ENCODE results near the gene L3MBTL2. TPM values are rescaled to one million over a fixed set of nuclear protein-coding genes. Genes with fewer than 3 reads are reported as not detected.

L3MBTL2 gene
- total and polyA plus RNA-seq, 9 of the 15 experiments (the other 6 are each of a cell fraction or from before 2014, with no cell fraction given), result 10.3 to 23.1 (median 18.6) TPM

GRCh38 chr22:41197038-41197972, 7.8 kb upstream of the L3MBTL2 start (continued):
- TF ChIP-seq CLOCK (CRISPR knock-in tag; IDR thresholded peaks at IDR 0.05; ENCODE audit: borderline replicate concordance) (no peak), SMARCE1 (IDR thresholded peaks at IDR 0.05) (no peak), ZNF197 (CRISPR knock-in tag; IDR thresholded peaks at IDR 0.05; ENCODE audit: low read depth) (no peak), MNT (conservative IDR thresholded peaks at IDR 0.05) (peak; percentile 32 to 55; a peak in 1 of 4 replicates), SP1 (CRISPR knock-in tag; IDR thresholded peaks at IDR 0.05) (peak; percentile 62), ZSCAN29 (IDR thresholded peaks at IDR 0.05) (no peak), ZNF764 (CRISPR knock-in tag; IDR thresholded peaks at IDR 0.05; ENCODE audit: low read depth) (no peak), HMGN3 (IDR thresholded peaks at IDR 0.05; ENCODE audit: borderline replicate concordance, extremely low read depth, insufficient read length, low read depth, low read length) (no peak), ZEB2 (IDR thresholded peaks at IDR 0.05) (no peak), POLR2A (conservative IDR thresholded peaks at IDR 0.05) (no peak), CBFB (CRISPR knock-in tag; IDR thresholded peaks at IDR 0.05) (no peak), SMAD4 (CRISPR knock-in tag; conservative IDR thresholded peaks at IDR 0.05) (no peak), CTBP1 (IDR thresholded peaks at IDR 0.05; ENCODE audit: borderline replicate concordance) (peak; percentile 41; the same call in 1 of the 2 replicates), RBM25 (IDR thresholded peaks at IDR 0.05; ENCODE audit: low read depth, low read length, severe bottlenecking) (peak; percentile 22)
- TF ChIP-seq, protein P1, sequence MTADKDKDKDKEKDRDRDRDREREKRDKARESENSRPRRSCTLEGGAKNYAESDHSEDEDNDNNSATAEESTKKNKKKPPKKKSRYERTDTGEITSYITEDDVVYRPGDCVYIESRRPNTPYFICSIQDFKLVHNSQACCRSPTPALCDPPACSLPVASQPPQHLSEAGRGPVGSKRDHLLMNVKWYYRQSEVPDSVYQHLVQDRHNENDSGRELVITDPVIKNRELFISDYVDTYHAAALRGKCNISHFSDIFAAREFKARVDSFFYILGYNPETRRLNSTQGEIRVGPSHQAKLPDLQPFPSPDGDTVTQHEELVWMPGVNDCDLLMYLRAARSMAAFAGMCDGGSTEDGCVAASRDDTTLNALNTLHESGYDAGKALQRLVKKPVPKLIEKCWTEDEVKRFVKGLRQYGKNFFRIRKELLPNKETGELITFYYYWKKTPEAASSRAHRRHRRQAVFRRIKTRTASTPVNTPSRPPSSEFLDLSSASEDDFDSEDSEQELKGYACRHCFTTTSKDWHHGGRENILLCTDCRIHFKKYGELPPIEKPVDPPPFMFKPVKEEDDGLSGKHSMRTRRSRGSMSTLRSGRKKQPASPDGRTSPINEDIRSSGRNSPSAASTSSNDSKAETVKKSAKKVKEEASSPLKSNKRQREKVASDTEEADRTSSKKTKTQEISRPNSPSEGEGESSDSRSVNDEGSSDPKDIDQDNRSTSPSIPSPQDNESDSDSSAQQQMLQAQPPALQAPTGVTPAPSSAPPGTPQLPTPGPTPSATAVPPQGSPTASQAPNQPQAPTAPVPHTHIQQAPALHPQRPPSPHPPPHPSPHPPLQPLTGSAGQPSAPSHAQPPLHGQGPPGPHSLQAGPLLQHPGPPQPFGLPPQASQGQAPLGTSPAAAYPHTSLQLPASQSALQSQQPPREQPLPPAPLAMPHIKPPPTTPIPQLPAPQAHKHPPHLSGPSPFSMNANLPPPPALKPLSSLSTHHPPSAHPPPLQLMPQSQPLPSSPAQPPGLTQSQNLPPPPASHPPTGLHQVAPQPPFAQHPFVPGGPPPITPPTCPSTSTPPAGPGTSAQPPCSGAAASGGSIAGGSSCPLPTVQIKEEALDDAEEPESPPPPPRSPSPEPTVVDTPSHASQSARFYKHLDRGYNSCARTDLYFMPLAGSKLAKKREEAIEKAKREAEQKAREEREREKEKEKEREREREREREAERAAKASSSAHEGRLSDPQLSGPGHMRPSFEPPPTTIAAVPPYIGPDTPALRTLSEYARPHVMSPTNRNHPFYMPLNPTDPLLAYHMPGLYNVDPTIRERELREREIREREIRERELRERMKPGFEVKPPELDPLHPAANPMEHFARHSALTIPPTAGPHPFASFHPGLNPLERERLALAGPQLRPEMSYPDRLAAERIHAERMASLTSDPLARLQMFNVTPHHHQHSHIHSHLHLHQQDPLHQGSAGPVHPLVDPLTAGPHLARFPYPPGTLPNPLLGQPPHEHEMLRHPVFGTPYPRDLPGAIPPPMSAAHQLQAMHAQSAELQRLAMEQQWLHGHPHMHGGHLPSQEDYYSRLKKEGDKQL (CRISPR knock-in tag; IDR thresholded peaks at IDR 0.05; ENCODE audit: borderline replicate concordance), result peak; percentile 44; the same call in 1 of the 2 replicates
- TF ChIP-seq, protein P2, sequence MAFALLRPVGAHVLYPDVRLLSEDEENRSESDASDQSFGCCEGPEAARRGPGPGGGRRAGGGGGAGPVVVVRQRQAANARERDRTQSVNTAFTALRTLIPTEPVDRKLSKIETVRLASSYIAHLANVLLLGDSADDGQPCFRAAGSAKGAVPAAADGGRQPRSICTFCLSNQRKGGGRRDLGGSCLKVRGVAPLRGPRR (CRISPR knock-in tag; IDR thresholded peaks at IDR 0.05), result no peak

Measured in K562 (cell line).